ENCODE measurements around the gene USH1C. TPM values are rescaled to one million over a fixed set of nuclear protein-coding genes. Genes with fewer than 3 reads are reported as not detected.

Gene USH1C
- total RNA-seq, 1 experiment from 2014 or later = 1.0 TPM

DNA sequence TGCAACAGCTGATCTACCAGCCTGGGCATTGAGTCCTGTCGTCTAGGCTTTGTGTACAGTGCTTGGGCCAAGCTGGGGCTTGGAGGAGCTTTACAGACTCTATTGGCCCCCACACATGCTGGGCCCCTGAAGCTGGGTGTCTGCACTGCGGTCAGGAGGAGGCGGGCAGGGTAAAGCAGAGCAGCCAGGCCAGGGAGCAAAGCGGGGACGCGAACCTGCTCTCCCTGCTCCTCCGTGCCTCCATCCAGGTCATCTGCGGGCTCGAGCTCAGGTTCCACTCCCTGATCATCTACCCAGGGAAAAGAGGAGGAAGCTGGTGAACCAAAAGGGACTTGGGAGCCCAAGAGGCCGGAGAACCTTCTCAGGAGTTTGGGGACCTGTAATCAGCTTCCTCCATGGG, 27.0 kb downstream of the USH1C start:
- Histone ChIP-seq H3K23me2 (ENCODE audit: insufficient read length, low read depth, low read length, poor library complexity, severe bottlenecking) (no peaks in the 10 kb centered on the region), H4K5ac (ENCODE audit: insufficient read length, low read depth, low read length) (no peak overlapping the region), H3K27me3 (ENCODE audit: insufficient read depth, low read length) (no peaks in the 10 kb centered on the region; the same call in 1 of the 2 replicates), H3K27ac (ENCODE audit: insufficient read length, low read depth, low read length) (no peak overlapping the region), H2BK20ac (ENCODE audit: low read depth, low read length, poor library complexity, severe bottlenecking) (no peak overlapping the region), H2BK12ac (ENCODE audit: insufficient read length, low read depth, low read length) (no peak overlapping the region), H2AFZ (ENCODE audit: low read length) (no peak overlapping the region), H3K56ac (ENCODE audit: insufficient read length, low read depth, low read length) (no peak overlapping the region), H4K20me1 (ENCODE audit: control insufficient read depth, insufficient read depth, insufficient read length) (no peaks in the 10 kb centered on the region), H3K9ac (ENCODE audit: extremely low read depth, insufficient read length, low read length) (no peak overlapping the region), H3K14ac (ENCODE audit: insufficient read depth, low read length) (no peak overlapping the region; the same call in 1 of the 2 replicates), H4K91ac (ENCODE audit: insufficient read length, low read depth, low read length) (no peak overlapping the region), H3K79me2 (ENCODE audit: insufficient read depth, low read length) (no peaks in the 10 kb centered on the region), H3K79me1 (ENCODE audit: insufficient read depth, low read depth, low read length, poor library complexity, severe bottlenecking) (no peaks in the 10 kb centered on the region), H3K4me2 (ENCODE audit: insufficient read depth, insufficient read length, low read length) (no peak overlapping the region), H2BK120ac (ENCODE audit: low read depth, low read length, poor library complexity, severe bottlenecking) (no peak overlapping the region), H3T11ph (ENCODE audit: low read length) (no peak overlapping the region), H3K9me3 (ENCODE audit: control insufficient read depth, low read depth, low read length) (no peaks in the 10 kb centered on the region), H2BK5ac (ENCODE audit: insufficient read length, low read length) (no peak overlapping the region), H2AK5ac (ENCODE audit: insufficient read length, low read length) (no peak overlapping the region), H3K4ac (ENCODE audit: low read depth, low read length) (no peak overlapping the region), H3K18ac (ENCODE audit: insufficient read length, low read depth, low read length) (no peak overlapping the region), H2BK15ac (ENCODE audit: low read depth, low read length) (no peak overlapping the region), H3K4me1 (ENCODE audit: insufficient read depth, low read length) (peaks cover 4% of the 10 kb centered on the region; the same call in 1 of the 2 replicates), H3K23ac (ENCODE audit: insufficient read length, low read depth, low read length) (no peak overlapping the region), H4K8ac (replicated peaks; ENCODE audit: insufficient read length, low read depth, low read length) (no peak overlapping the region)
- no peak for TF ChIP-seq CTCF (conservative IDR thresholded peaks at IDR 0.05)
- no CpG with 5 or more reads among the region's 10 CpGs for WGBS (ENCODE audit: extremely low coverage, insufficient read length, low lambda C conversion rate)
- Mint-ChIP-seq H3K9me3 (no peaks in the 10 kb centered on the region), H3K27ac (no peak overlapping the region; a peak in 1 of 7 replicates), H3K4me1 (peaks cover 16 to 18% of the 10 kb centered on the region in 2 experiments), H3K4me3 (no peak overlapping the region), H3K27me3 (ENCODE audit: low read depth) (peaks cover 4% of the 10 kb centered on the region), H3K36me3 (ENCODE audit: insufficient read depth in 1 of 3, low read depth in 3 of 3) (peaks cover 2 to 6% (median 4%) of the 10 kb centered on the region in 3 experiments; a peak in 6 of 7 replicates)
- no peak for DNase-seq
